ENCODE data around the gene HOXA1.

DNA sequence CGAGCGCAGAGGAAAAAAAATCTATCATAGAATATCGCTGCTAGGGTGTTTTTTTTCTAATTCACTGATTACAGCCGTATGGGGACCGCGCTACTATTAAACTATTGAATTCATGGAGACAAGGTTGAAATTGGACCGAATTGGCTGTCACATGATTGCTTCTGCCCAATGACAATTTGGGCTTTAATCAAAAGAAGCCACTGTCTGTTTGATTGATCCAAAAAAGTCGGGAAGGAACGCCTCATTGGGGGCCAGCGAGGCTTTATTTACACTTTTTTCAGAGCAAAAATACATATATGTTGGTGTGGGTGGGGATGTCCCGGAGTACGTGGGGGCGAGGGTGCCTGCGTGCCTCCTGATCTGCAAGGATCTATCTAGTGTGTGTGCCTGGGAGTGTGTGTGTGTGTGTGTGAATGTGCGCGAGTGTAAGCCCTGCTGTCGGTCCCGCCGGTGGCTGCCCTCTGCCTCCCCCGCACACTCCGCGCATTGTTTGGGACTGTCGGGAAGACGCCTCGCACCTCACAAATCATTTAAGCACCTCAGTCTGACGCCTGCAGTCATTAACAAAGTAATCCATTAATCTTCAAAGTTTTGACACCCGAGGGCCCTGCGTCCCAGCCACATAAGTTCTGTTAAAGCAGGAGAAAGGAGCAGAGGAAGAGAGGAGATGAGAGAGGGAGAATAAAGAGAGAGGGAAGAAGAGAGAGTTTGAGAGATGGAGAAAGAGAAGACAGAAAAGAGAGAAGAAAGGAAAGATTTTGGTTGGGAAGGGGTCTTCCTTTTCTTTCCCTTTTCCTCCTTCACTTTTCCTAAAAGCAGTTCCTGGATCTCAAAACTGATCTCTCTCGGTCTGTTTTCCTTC, 7.0 kb upstream of the HOXA1 start, which contains the start of gene HOXA2:
- no peak for TF ChIP-seq POLR2A (IDR thresholded peaks at IDR 0.05; ENCODE audit: extremely low read depth, insufficient read length)
- TF ChIP-seq, protein P1, sequence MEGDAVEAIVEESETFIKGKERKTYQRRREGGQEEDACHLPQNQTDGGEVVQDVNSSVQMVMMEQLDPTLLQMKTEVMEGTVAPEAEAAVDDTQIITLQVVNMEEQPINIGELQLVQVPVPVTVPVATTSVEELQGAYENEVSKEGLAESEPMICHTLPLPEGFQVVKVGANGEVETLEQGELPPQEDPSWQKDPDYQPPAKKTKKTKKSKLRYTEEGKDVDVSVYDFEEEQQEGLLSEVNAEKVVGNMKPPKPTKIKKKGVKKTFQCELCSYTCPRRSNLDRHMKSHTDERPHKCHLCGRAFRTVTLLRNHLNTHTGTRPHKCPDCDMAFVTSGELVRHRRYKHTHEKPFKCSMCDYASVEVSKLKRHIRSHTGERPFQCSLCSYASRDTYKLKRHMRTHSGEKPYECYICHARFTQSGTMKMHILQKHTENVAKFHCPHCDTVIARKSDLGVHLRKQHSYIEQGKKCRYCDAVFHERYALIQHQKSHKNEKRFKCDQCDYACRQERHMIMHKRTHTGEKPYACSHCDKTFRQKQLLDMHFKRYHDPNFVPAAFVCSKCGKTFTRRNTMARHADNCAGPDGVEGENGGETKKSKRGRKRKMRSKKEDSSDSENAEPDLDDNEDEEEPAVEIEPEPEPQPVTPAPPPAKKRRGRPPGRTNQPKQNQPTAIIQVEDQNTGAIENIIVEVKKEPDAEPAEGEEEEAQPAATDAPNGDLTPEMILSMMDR (IDR thresholded peaks at IDR 0.05; ENCODE audit: low read depth, low read length), result no peak
